NCI-H2171 treated with DMSO at 0.1 percent for 48 hours (cell line): ENCODE measurements around the gene CCDC167.
A peak's percentile ranks its signal among the peaks of the same experiment; 100 is the strongest.
"Not testable (repeated sequence)": the region's sequence is repeated elsewhere in the genome, so short reads cannot be mapped to it uniquely, and the experiment has no call there.

Source experiments
- DNase-seq: peaks from one replicate; lab custom pipeline; 2025; lab: John Stamatoyannopoulos, UW

Gene CCDC167

GRCh38 chr6:37511201-37511600 lies 11.5 kb upstream of the CCDC167 start:
- DNase-seq: no peak

GRCh38 chr6:37507690-37508421 lies 8.2 kb upstream of the CCDC167 start:
- DNase-seq: peak; percentile 62

- DNase-seq: no peak
Observed at GRCh38 chr6:37507077-37507476, 7.4 kb upstream of the CCDC167 start.

- DNase-seq: no peak
Observed at GRCh38 chr6:37506479-37506878, 6.8 kb upstream of the CCDC167 start.

GRCh38 chr6:37504024-37504423 lies 4.3 kb upstream of the CCDC167 start:
- DNase-seq: no peak

- DNase-seq: peak; percentile 63
Observed at GRCh38 chr6:37503309-37503965, 3.7 kb upstream of the CCDC167 start.

GRCh38 chr6:37502703-37503291 lies 3.1 kb upstream of the CCDC167 start:
- DNase-seq: peak; percentile 31

- DNase-seq: no peak
Observed at GRCh38 chr6:37501632-37502491, 2.2 kb upstream of the CCDC167 start.

- not testable (repeated sequence) for DNase-seq
Observed at GRCh38 chr6:37500904-37501303, 1.2 kb upstream of the CCDC167 start.

GRCh38 chr6:37500294-37500608 lies 558 bp upstream of the CCDC167 start:
- DNase-seq: no peak

- no peak for DNase-seq
Observed at GRCh38 chr6:37496951-37497885, 2.5 kb downstream of the CCDC167 start.

GRCh38 chr6:37495244-37495934 lies 4.3 kb downstream of the CCDC167 start:
- DNase-seq: peak; percentile 38

- no peak for DNase-seq
Observed at GRCh38 chr6:37493661-37493995, 6.1 kb downstream of the CCDC167 start.

GRCh38 chr6:37492991-37493660 lies 6.6 kb downstream of the CCDC167 start:
- DNase-seq: peak; percentile 86

- DNase-seq: peak; percentile 88
Observed at GRCh38 chr6:37492236-37492972, 7.3 kb downstream of the CCDC167 start.

GRCh38 chr6:37491830-37492208 lies 7.9 kb downstream of the CCDC167 start:
- no peak for DNase-seq

GRCh38 chr6:37491171-37491829 lies 8.4 kb downstream of the CCDC167 start:
- DNase-seq: no peak

- no peak for DNase-seq
Observed at GRCh38 chr6:37490536-37491170, 9.0 kb downstream of the CCDC167 start.
